ENCODE data around the gene CLEC16A. TPM values are rescaled to one million over a fixed set of nuclear protein-coding genes. Genes with fewer than 3 reads are reported as not detected.

CLEC16A gene
- total and polyA plus RNA-seq, 3 experiments from 2014 or later = 18.6 to 38.2 (median 38.1) TPM

DNA sequence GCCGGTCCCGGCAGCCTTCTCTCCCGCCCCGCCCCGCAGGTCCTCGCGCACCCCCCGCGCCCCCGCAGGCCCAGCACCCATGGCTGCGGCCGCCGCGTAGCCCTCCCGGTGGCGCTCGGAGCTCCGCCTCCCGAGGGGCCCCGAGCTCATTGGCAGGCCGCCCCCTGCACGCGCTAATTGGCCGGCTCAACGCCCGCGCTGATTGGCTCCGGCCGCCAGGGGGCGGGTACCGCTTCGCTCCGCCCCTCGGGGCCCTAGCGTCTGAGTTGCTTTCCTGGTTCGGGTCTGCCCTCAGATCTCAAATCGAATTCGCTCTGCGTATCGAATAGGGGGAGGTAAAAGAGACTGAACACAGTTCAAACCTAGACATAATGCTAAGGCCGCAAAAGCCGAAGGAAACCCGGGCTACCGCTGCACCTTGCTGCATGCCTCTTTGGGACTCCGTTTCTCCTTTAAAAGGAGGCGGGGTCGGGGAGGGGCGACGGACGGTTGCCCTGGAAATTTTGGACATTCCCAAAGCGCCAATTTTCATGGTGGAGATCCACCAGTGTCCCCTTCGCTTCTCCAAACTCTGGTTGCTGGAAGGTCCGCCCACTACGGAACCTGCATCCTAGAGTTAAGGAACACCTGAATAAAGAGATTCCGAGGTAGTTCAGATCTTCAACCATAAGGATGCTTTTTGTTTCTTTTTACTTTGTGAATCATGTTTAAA, 1.9 kb upstream of the CLEC16A start, which contains the start of gene DEXI:
Gene DEXI, minus strand, starts transcription at position 117 of the 712 bp plus-strand sequence. CDS start 463 bp downstream, outside the sequence.
- H3K9me3 ChIP-seq (ENCODE audit: low read length) = no peaks in the 10 kb centered on the region

DNA sequence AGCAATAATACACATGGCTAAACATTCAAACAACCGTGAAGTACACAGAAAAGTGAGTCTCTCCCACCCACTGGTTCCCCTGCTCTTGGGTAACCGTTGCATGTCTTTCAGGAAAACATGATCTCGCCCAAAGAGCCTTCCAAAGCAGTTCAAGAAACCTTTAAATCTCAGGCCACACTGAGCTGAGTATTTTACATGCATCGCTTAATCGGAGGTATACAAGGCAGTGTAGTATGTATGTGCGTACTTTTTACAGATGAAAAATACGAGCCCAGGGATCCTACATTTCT, 1.4 kb upstream of the CLEC16A start:
- Mint-ChIP-seq H3K4me1 (peaks cover 65 to 89% (median 75%) of the 10 kb centered on the region in 3 donors), H3K9me3 (no peaks in the 10 kb centered on the region), H3K27me3 (no peaks in the 10 kb centered on the region), H3K4me3 (peak overlapping the region; percentile 80 to 91 (median 87)), H3K27ac (peak overlapping the region in 2 of 8 donors; percentile 73 to 79), H3K36me3 (peaks cover 0 to 15% (median 6%) of the 10 kb centered on the region in 3 donors)
- ChIA-PET POLR2A (interaction anchor here (1.3 kb wide), 1 partner anchor 312 kb away, joined by 5 read pairs; no protein-coding TSS in a partner anchor), CTCF (interaction anchor here (1.3 kb wide), 1 partner anchor 18 kb away, joined by 3 read pairs; no protein-coding TSS in a partner anchor)
- Histone ChIP-seq H3K4me3 (ENCODE audit: low read length) (no peak overlapping the region), H3K36me3 (ENCODE audit: insufficient read depth, low read length) (no peaks in the 10 kb centered on the region), H3K27ac (ENCODE audit: low read depth, low read length) (peak overlapping the region; percentile 25), H3K9me3 (ENCODE audit: low read length) (no peaks in the 10 kb centered on the region), H3K27me3 (ENCODE audit: insufficient read depth, low read length, poor library complexity, severe bottlenecking) (no peaks in the 10 kb centered on the region), H3K4me1 (ENCODE audit: insufficient read depth, low read length) (peaks cover 72% of the 10 kb centered on the region)
- DNase-seq = no peak

More for the DNA sequence above, 1.9 kb upstream of the CLEC16A start, which contains the start of gene DEXI:
- Histone ChIP-seq H3K27me3 (ENCODE audit: insufficient read depth, low read length, poor library complexity, severe bottlenecking) (no peaks in the 10 kb centered on the region), H3K4me1 (ENCODE audit: insufficient read depth, low read length) (peaks cover 77% of the 10 kb centered on the region), H3K27ac (ENCODE audit: low read depth, low read length) (peak within 1 kb of the TSS; percentile 36), H3K36me3 (ENCODE audit: insufficient read depth, low read length) (no peaks in the 10 kb centered on the region), H3K4me3 (ENCODE audit: low read length) (peak within 1 kb of the TSS; percentile 72)
- CTCF ChIA-PET = interaction anchor here (0.8 to 1.7 kb wide), 4 partner anchors 18 to 313 kb away, joined by 3 to 6 read pairs (median 4); partner anchors contain the start of gene SOCS1
- H3K36me3 Mint-ChIP-seq = peaks cover 0 to 17% (median 6%) of the 10 kb centered on the region in 3 donors
- peak; percentile 93 to 95 (median 93) for DNase-seq
- H3K27me3 Mint-ChIP-seq = no peaks in the 10 kb centered on the region
- H3K4me3 Mint-ChIP-seq = peak within 1 kb of the TSS; percentile 90 to 96 (median 92)
- H3K27ac Mint-ChIP-seq = peak within 1 kb of the TSS; percentile 15 to 98 (median 84)
- POLR2A ChIA-PET = interaction anchor here (0.5 to 1.3 kb wide), 4 partner anchors 25 to 969 kb away, joined by 3 to 6 read pairs (median 4); no protein-coding TSS in a partner anchor
- H3K4me1 Mint-ChIP-seq = peaks cover 70 to 92% (median 80%) of the 10 kb centered on the region in 3 donors
- no peaks in the 10 kb centered on the region for H3K9me3 Mint-ChIP-seq

DNA sequence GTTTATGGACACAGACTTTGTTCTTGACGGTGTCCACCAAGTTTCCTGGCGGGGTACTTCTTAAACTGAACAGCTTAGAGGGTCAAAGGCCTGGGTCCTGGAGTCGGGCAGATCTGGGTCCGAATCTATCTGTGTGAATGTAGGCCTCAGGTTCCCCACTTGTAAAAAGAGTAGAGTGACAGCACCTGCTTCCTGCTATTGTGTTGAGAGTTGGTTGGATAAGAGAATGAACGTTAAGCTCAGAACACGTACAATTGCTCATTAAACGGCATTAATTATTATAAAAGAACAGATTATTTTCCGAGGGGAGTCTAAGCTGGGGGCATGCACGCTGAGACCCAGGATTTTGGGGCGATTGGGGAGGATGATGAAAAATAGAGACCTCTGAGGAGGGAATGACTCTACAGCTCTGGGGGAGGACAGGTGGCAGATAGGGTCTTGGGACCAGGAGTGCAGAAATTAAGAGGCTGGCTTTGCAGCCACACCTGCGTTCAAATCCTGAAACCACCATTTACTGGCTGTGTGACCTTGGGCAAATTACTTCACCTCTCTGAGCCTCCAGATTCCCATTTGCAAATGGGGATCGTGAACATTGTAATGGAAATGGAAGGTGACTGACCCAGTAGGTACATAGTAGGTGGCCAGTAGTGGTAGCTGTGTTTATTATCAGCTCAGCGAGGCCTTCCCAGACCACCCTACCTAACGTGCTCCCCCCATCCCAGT, 862 bp downstream of the CLEC16A start:
- Histone ChIP-seq H3K36me3 (ENCODE audit: insufficient read depth, low read length) (no peaks in the 10 kb centered on the region), H3K4me3 (ENCODE audit: low read length) (peak overlapping the region; percentile 75), H3K9me3 (ENCODE audit: low read length) (no peaks in the 10 kb centered on the region), H3K4me1 (ENCODE audit: insufficient read depth, low read length) (peaks cover 62% of the 10 kb centered on the region), H3K27me3 (ENCODE audit: insufficient read depth, low read length, poor library complexity, severe bottlenecking) (no peaks in the 10 kb centered on the region), H3K27ac (ENCODE audit: low read depth, low read length) (peak overlapping the region; percentile 40)
- H3K4me3 Mint-ChIP-seq = peak overlapping the region; percentile 81 to 94 (median 87)
- H3K4me1 Mint-ChIP-seq = peaks cover 56 to 86% (median 70%) of the 10 kb centered on the region in 3 donors
- ChIA-PET CTCF (interaction anchor here (0.9 to 2.0 kb wide), 3 partner anchors 9 to 310 kb away, joined by 4 to 13 read pairs (median 5); no protein-coding TSS in a partner anchor), POLR2A (interaction anchor here (1.0 to 1.2 kb wide), 2 partner anchors 311 to 797 kb away, joined by 3 to 6 read pairs; partner anchors contain the start of genes SOCS1 and TXNDC11)
- DNase-seq = no peak
- H3K36me3 Mint-ChIP-seq = peaks cover 0 to 10% (median 2%) of the 10 kb centered on the region in 3 donors
- H3K9me3 Mint-ChIP-seq = no peaks in the 10 kb centered on the region
- peak overlapping the region; percentile 46 to 93 (median 77) for H3K27ac Mint-ChIP-seq
- no peaks in the 10 kb centered on the region for H3K27me3 Mint-ChIP-seq

DNA sequence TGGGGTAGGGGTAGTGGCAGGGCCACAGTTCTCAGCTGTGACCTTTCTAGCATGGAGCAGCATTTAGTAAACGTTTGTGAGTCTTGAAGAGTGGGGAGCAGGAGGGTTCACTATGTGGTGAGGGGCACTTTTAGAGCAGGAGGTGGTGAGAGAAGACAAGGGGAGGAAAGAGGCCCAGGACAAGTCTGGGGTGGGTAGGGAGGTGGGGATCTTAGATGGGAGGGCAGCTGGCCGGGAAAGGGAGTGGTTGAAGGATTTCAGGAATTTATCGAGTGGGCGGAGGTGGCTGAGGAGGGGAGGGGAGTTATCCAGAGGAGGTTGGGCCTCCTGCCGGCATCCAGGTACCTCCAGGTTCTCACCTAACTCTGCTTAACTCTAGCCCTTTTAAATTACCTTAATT, 1.9 kb downstream of the CLEC16A start:
- no peaks in the 10 kb centered on the region for H3K36me3 ChIP-seq (ENCODE audit: insufficient read depth, low read length)
- no peaks in the 10 kb centered on the region for H3K9me3 ChIP-seq (ENCODE audit: low read length)
- no peaks in the 10 kb centered on the region for H3K9me3 Mint-ChIP-seq
- H3K4me1 ChIP-seq (ENCODE audit: insufficient read depth, low read length) = peaks cover 51% of the 10 kb centered on the region
- H3K4me1 Mint-ChIP-seq = peaks cover 45 to 81% (median 60%) of the 10 kb centered on the region in 3 donors
- no peaks in the 10 kb centered on the region for H3K27me3 ChIP-seq (ENCODE audit: insufficient read depth, low read length, poor library complexity, severe bottlenecking)
- peaks cover 0 to 7% (median 0%) of the 10 kb centered on the region in 3 donors for H3K36me3 Mint-ChIP-seq
- H3K27me3 Mint-ChIP-seq = no peaks in the 10 kb centered on the region
- H3K4me3 ChIP-seq (ENCODE audit: low read length) = no peak overlapping the region
- CTCF ChIA-PET = interaction anchor here (1.2 kb wide), 1 partner anchor 17 kb away, joined by 3 read pairs; no protein-coding TSS in a partner anchor
- peak overlapping the region in 4 of 8 donors; percentile 23 to 63 (median 41) for H3K27ac Mint-ChIP-seq
- peak overlapping the region; percentile 13 to 90 (median 81) for H3K4me3 Mint-ChIP-seq
- no peak overlapping the region for H3K27ac ChIP-seq (ENCODE audit: low read depth, low read length)
- POLR2A ChIA-PET = no interaction called here
- no peak for DNase-seq

DNA sequence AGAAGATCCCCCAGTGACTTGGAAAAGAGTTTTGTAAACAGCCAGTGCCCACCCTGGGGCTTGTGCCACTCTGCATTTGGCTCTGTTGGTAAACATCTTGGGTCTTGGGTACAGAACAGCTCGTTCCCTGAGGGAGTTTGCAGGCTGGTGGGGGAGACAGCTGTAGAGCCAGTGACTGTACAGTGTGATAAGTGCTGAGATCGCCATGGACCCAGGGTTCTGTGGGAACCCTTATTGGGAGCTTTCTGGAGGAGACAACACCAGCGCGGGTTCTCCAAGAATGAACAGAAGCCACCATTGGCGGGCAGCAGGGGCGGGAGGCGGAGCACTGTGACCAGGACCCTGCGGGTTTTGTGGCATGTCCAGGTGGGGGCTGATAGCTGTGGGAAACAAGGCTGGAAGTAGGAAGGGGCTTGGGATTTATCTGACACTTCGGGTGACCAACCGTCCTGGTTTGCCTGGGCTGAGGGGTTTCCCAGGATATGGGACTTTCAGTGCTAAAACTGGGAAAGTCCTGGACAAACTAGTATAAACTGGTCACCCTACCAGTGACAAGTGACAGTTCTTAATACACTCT, 2.9 kb downstream of the CLEC16A start:
- no peak for DNase-seq
- Histone ChIP-seq H3K27me3 (ENCODE audit: insufficient read depth, low read length, poor library complexity, severe bottlenecking) (no peaks in the 10 kb centered on the region), H3K27ac (ENCODE audit: low read depth, low read length) (no peak overlapping the region), H3K4me3 (ENCODE audit: low read length) (no peak overlapping the region), H3K9me3 (ENCODE audit: low read length) (no peaks in the 10 kb centered on the region), H3K36me3 (ENCODE audit: insufficient read depth, low read length) (no peaks in the 10 kb centered on the region), H3K4me1 (ENCODE audit: insufficient read depth, low read length) (peaks cover 50% of the 10 kb centered on the region)
- peaks cover 0 to 4% (median 0%) of the 10 kb centered on the region in 3 donors for H3K36me3 Mint-ChIP-seq
- no peaks in the 10 kb centered on the region for H3K27me3 Mint-ChIP-seq
- no peaks in the 10 kb centered on the region for H3K9me3 Mint-ChIP-seq
- peak overlapping the region in 3 of 7 donors; percentile 2 to 29 (median 18) for H3K4me3 Mint-ChIP-seq
- H3K27ac Mint-ChIP-seq = peak overlapping the region in 2 of 8 donors; percentile 48 to 66
- H3K4me1 Mint-ChIP-seq = peaks cover 45 to 77% (median 56%) of the 10 kb centered on the region in 3 donors
- CTCF ChIA-PET = interaction anchor here (1.2 to 4.0 kb wide), 2 partner anchors 16 to 17 kb away, joined by 3 to 18 read pairs; no protein-coding TSS in a partner anchor
- POLR2A ChIA-PET = interaction anchor here (0.6 kb wide), 1 partner anchor 450 kb away, joined by 3 read pairs; no protein-coding TSS in a partner anchor

DNA sequence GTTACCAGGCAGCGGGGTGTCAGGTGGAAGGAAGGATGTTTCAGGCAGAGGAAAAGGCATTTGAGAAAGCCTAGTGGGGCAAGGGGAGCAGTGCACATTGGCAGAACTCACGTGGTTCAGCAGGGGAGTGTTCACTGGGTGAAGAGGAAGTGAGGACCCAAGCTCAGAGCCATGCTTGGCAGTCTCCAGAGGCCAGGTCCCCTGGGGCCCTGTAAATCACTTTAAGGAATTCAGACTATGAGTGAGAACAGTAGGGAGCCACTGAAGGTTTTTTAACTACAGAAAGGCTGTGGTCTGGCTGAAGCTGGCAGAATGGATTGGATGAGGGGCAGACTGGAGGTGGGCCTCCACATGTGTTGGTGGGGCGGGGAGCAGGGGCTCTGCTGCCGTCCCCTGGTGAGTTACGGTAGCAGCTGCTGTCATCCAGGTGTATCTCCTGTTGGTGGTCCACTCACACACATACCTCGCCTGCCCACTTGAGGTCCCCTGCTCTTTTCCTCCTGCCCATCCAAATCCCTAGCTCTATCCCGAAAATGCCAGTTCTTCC, 5.1 kb downstream of the CLEC16A start:
- Mint-ChIP-seq H3K4me1 (peaks cover 39 to 68% (median 56%) of the 10 kb centered on the region in 3 donors), H3K4me3 (peak overlapping the region in 2 of 7 donors; percentile 51 to 77), H3K27ac (peak overlapping the region in 5 of 8 donors; percentile 13 to 88 (median 39)), H3K9me3 (no peaks in the 10 kb centered on the region), H3K36me3 (peaks cover 0 to 2% (median 0%) of the 10 kb centered on the region in 3 donors), H3K27me3 (no peaks in the 10 kb centered on the region)
- CTCF ChIA-PET = interaction anchor here (1.2 to 4.0 kb wide), 3 partner anchors 9 to 15 kb away, joined by 3 to 18 read pairs (median 5); no protein-coding TSS in a partner anchor
- H3K36me3 ChIP-seq (ENCODE audit: insufficient read depth, low read length) = no peaks in the 10 kb centered on the region
- POLR2A ChIA-PET = no interaction called here
- H3K27me3 ChIP-seq (ENCODE audit: insufficient read depth, low read length, poor library complexity, severe bottlenecking) = no peaks in the 10 kb centered on the region
- no peak overlapping the region for H3K27ac ChIP-seq (ENCODE audit: low read depth, low read length)
- H3K4me1 ChIP-seq (ENCODE audit: insufficient read depth, low read length) = peaks cover 39% of the 10 kb centered on the region
- DNase-seq = peak in 1 of 5 donors; percentile 47
- H3K4me3 ChIP-seq (ENCODE audit: low read length) = no peak overlapping the region
- H3K9me3 ChIP-seq (ENCODE audit: low read length) = no peaks in the 10 kb centered on the region

DNA sequence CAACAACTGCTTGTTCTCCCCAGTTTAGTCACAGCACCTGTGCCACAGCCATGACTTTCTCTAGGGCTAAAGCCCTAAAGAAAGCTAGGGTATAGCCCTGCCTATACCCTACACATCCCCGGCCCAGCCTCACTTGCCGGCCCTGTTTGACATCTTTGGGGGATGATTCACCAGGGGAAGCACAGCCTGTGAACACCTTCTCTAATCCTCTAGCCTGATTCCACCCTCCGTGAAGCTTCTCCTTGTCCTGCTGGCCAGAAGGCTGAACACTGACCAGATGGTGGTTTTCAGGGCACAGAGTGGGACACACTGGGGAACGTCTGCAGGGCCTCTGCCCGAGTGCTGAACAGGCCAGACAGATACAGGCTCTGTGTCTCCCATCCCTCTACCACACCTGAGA, 6.0 kb downstream of the CLEC16A start:
- no peak for DNase-seq
- Mint-ChIP-seq H3K27ac (peak overlapping the region in 2 of 8 donors; percentile 4 to 11), H3K4me1 (peaks cover 37 to 66% (median 58%) of the 10 kb centered on the region in 3 donors), H3K4me3 (no peak overlapping the region), H3K9me3 (no peaks in the 10 kb centered on the region), H3K27me3 (no peaks in the 10 kb centered on the region), H3K36me3 (no peaks in the 10 kb centered on the region)
- Histone ChIP-seq H3K27ac (ENCODE audit: low read depth, low read length) (no peak overlapping the region), H3K36me3 (ENCODE audit: insufficient read depth, low read length) (no peaks in the 10 kb centered on the region), H3K4me3 (ENCODE audit: low read length) (no peak overlapping the region), H3K9me3 (ENCODE audit: low read length) (no peaks in the 10 kb centered on the region), H3K27me3 (ENCODE audit: insufficient read depth, low read length, poor library complexity, severe bottlenecking) (no peaks in the 10 kb centered on the region), H3K4me1 (ENCODE audit: insufficient read depth, low read length) (peaks cover 37% of the 10 kb centered on the region)
- ChIA-PET CTCF (interaction anchor here (1.2 to 4.0 kb wide), 3 partner anchors 10 to 305 kb away, joined by 3 to 18 read pairs (median 7); partner anchors contain the start of gene SOCS1), POLR2A (no interaction called here)
